Esophagus squamous epithelium (tissue), 5 donors: Measurements from ENCODE around the gene NR5A2. TPM values are rescaled to one million over a fixed set of nuclear protein-coding genes. Genes with fewer than 3 reads are reported as not detected.

Experiments
- DNase-seq: peaks from one replicate; lab custom pipeline; 2025; lab: John Stamatoyannopoulos, UW
- H3K27ac ChIP-seq, 4 donors: fragments of 200-600 bp; sonication (generic); one replicate each; pipeline ENCODE4 v1.5.1; 2016 to 2019; ENCODE audit warnings: mild to moderate bottlenecking in 1 of 4
- H3K27me3 ChIP-seq, 4 donors: fragments of 200-600 bp; sonication (generic); 1 replicate in 3 of 4; 2 replicates in 1 of 4; pipeline versions ENCODE4 v1.5.1 to v1.6.0; 2017 to 2021; ENCODE audit warnings: antibody characterized with exemption in 1 of 4
- H3K36me3 ChIP-seq, 3 donors: fragments of 200-600 bp; sonication (generic); one replicate each; pipeline ENCODE4 v1.5.1; 2016 to 2019
- H3K4me1 ChIP-seq, 3 donors: fragments of 200-600 bp; sonication (generic); one replicate each; pipeline ENCODE4 v1.5.1; 2017 to 2019
- H3K4me3 ChIP-seq, 4 donors: fragments of 200-600 bp; sonication (generic); 1 replicate in 3 of 4; 2 replicates in 1 of 4; pipeline ENCODE4 v1.5.1; 2016 to 2019; ENCODE audit warnings: mild to moderate bottlenecking in 2 of 4, moderate library complexity in 1 of 4
- H3K9me3 ChIP-seq, 3 donors: fragments of 200-600 bp; sonication (generic); one replicate each; pipeline ENCODE4 v1.5.1; 2016 to 2019
- CTCF ChIP-seq, 6 experiments: fragments of 450-650 bp in 4 of 6; fragments of 200-600 bp in 2 of 6; sonication (generic) in 2 of 6; IDR thresholded peaks; one replicate each; pipeline ENCODE4 v1.5.1; 2016 to 2019; ENCODE audit warnings: antibody characterized with exemption in 6 of 6, mild to moderate bottlenecking in 4 of 6, moderate library complexity in 4 of 6
- POLR2A ChIP-seq, 4 donors: fragments of 450-650 bp; IDR thresholded peaks; one replicate each; pipeline ENCODE4 v1.6.1; 2017; ENCODE audit warnings: antibody characterized with exemption in 4 of 4, mild to moderate bottlenecking in 4 of 4, moderate library complexity in 3 of 4
- WGBS, 2 donors: methylation state at CpG; one replicate each; pipeline ENCODE4 v1.1.5; 2018; 5-methylcytosine and 5-hydroxymethylcytosine counted together
- intact Hi-C: fragments of 100-400 bp; cut with DNase I; formaldehyde crosslinking; loops from one replicate; pipeline ENCODE4 v1.15.0; 2022
- total RNA-seq, 4 donors: library from RNA; depleted of rRNA; stranded (reverse); fragments of >200 nt; gene quantifications; one replicate each; pipeline ENCODE4 v1.1.0, GENCODE V29; 2016
- donor health status: DM: yes; HTN: yes; CAD: no.

NR5A2 gene
- total RNA-seq, 4 donors from 2014 or later: 0.30 to 4.2 (median 0.87) TPM

GRCh38 chr1:200029822-200030152 lies 2.3 kb downstream of the NR5A2 start:
- peaks cover 0 to 98% (median 16%) of the 10 kb centered on the region in 4 donors for H3K27me3 ChIP-seq

GRCh38 chr1:200030791-200031190 lies 3.3 kb downstream of the NR5A2 start:
- no peaks in the 10 kb centered on the region for H3K36me3 ChIP-seq
- 69 to 80% methylated on average over 4 of the region's 4 CpGs for WGBS, 2 donors
- H3K27me3 ChIP-seq: peaks cover 6 to 100% (median 21%) of the 10 kb centered on the region in 4 donors
- H3K4me1 ChIP-seq: peaks cover 8 to 33% (median 14%) of the 10 kb centered on the region in 3 donors
- TF ChIP-seq CTCF (IDR thresholded peaks at IDR 0.05): no peak
- no peak for TF ChIP-seq POLR2A (IDR thresholded peaks at IDR 0.05)
- H3K27ac ChIP-seq: no peak overlapping the region
- H3K9me3 ChIP-seq: no peaks in the 10 kb centered on the region
- intact Hi-C loops: no loop called here
- H3K4me3 ChIP-seq: no peak overlapping the region
- DNase-seq: no peak

More at GRCh38 chr1:200029822-200030152, 2.3 kb downstream of the NR5A2 start:
- no peaks in the 10 kb centered on the region for H3K36me3 ChIP-seq
- DNase-seq: no peak
- intact Hi-C loops: no loop called here
- WGBS, 2 donors: 21 to 50% methylated on average over 2 to 10 of the region's 13 CpGs
- H3K4me1 ChIP-seq: peaks cover 6 to 23% (median 8%) of the 10 kb centered on the region in 3 donors
- no peak overlapping the region for H3K27ac ChIP-seq
- H3K9me3 ChIP-seq: no peaks in the 10 kb centered on the region
- no peak for TF ChIP-seq CTCF (IDR thresholded peaks at IDR 0.05)
- no peak for TF ChIP-seq POLR2A (IDR thresholded peaks at IDR 0.05)
- peak overlapping the region in 2 of 4 donors; percentile 42 to 65 for H3K4me3 ChIP-seq

GRCh38 chr1:200033511-200034261 lies 6.2 kb downstream of the NR5A2 start:
- 30 to 34% methylated on average over 15 to 23 of the region's 23 CpGs for WGBS, 2 donors
- peaks cover 13 to 100% (median 40%) of the 10 kb centered on the region in 4 donors for H3K27me3 ChIP-seq
- TF ChIP-seq POLR2A (IDR thresholded peaks at IDR 0.05) (no peak), CTCF (IDR thresholded peaks at IDR 0.05) (no peak)
- H3K9me3 ChIP-seq: no peaks in the 10 kb centered on the region
- no peak for DNase-seq
- H3K4me3 ChIP-seq: no peak overlapping the region
- no peak overlapping the region for H3K27ac ChIP-seq
- no peaks in the 10 kb centered on the region for H3K36me3 ChIP-seq
- intact Hi-C loops: no loop called here
- H3K4me1 ChIP-seq: peaks cover 9 to 41% (median 17%) of the 10 kb centered on the region in 3 donors

- Histone ChIP-seq H3K4me1 (peaks cover 10 to 41% (median 17%) of the 10 kb centered on the region in 3 donors), H3K27ac (no peak overlapping the region), H3K27me3 (peaks cover 16 to 100% (median 43%) of the 10 kb centered on the region in 4 donors), H3K9me3 (no peaks in the 10 kb centered on the region), H3K4me3 (peak overlapping the region in 1 of 4 donors; percentile 29), H3K36me3 (no peaks in the 10 kb centered on the region)
- no peak for TF ChIP-seq POLR2A (IDR thresholded peaks at IDR 0.05)
- no peak for TF ChIP-seq CTCF (IDR thresholded peaks at IDR 0.05)
- DNase-seq: no peak
- intact Hi-C loops: no loop called here
- 23 to 25% methylated on average over 5 to 6 of the region's 7 CpGs for WGBS, 2 donors
These were observed 6.7 kb downstream of the NR5A2 start for GRCh38 chr1:200034262-200034557.

- 5 to 17% methylated on average over 22 to 24 of the region's 25 CpGs for WGBS, 2 donors
- TF ChIP-seq CTCF (IDR thresholded peaks at IDR 0.05) (no peak), POLR2A (IDR thresholded peaks at IDR 0.05) (no peak)
- DNase-seq: no peak
- Histone ChIP-seq H3K27me3 (peaks cover 23 to 100% (median 41%) of the 10 kb centered on the region in 4 donors), H3K4me1 (peaks cover 10 to 41% (median 16%) of the 10 kb centered on the region in 3 donors), H3K27ac (no peak overlapping the region), H3K4me3 (peak overlapping the region in 3 of 4 donors; percentile 17 to 29 (median 17)), H3K36me3 (no peaks in the 10 kb centered on the region), H3K9me3 (no peaks in the 10 kb centered on the region)
- intact Hi-C loops: no loop called here
These were observed 7.4 kb downstream of the NR5A2 start for GRCh38 chr1:200034761-200035396.
